Right cardiac atrium (tissue), 5 donors: Measurements from ENCODE around the gene IAH1. TPM values are rescaled to one million over a fixed set of nuclear protein-coding genes. Genes with fewer than 3 reads are reported as not detected.

ENCODE experiments used
- ATAC-seq, 2 donors: fragments of 200-7000 bp; cut with Tn5 transposase; one replicate each; pipeline versions ENCODE4 v1.8.0 to v1.9.1; 2020; ENCODE audit warnings: moderate library complexity in 2 of 2, mild to moderate bottlenecking in 1 of 2
- DNase-seq, 3 donors: peaks; one replicate each; pipeline ENCODE4 v3.0.0-alpha.2; 2020
- H3K27ac ChIP-seq: one replicate; pipeline ENCODE4 v1.5.1; 2013; ENCODE audit warnings: mild to moderate bottlenecking, low read length, control low read depth, moderate library complexity
- H3K27me3 ChIP-seq: one replicate; pipeline ENCODE4 v1.6.1; 2013; ENCODE audit not compliant: control insufficient read depth, insufficient read depth
- H3K4me1 ChIP-seq: one replicate; pipeline ENCODE4 v1.6.1; 2013; ENCODE audit warnings: low read length; ENCODE audit not compliant: control insufficient read depth, insufficient read depth
- H3K4me3 ChIP-seq: one replicate; pipeline ENCODE4 v1.5.1; 2013; ENCODE audit warnings: low read length, control low read depth
- H3K9me3 ChIP-seq: one replicate; pipeline ENCODE4 v1.6.1; 2013; ENCODE audit warnings: low read length; ENCODE audit not compliant: control insufficient read depth
- WGBS: extraction: QIAGEN DNeasy Blood & Tissue Kit; methylation state at CpG from one replicate; pipeline ENCODE4 v1.1.7; 2013; 5-methylcytosine and 5-hydroxymethylcytosine counted together
- intact Hi-C, 4 donors: fragments of 100-400 bp; cut with DNase I; formaldehyde crosslinking; loops; one replicate each; pipeline versions ENCODE4 v1.11.0 to v1.14.0; 2022 to 2023
- polyA plus RNA-seq: library from polyadenylated mRNA; stranded (reverse); fragments of 200-250 nt; gene quantifications from one replicate; pipeline ENCODE4 v1.2.3, GENCODE V29; 2013
- total RNA-seq, 4 donors: library from RNA; stranded (reverse); fragmentation: NEBNext Ultra II Directional; extraction: Animal tissue kit (Norgen Biotek cat#: 25700); gene quantifications; one replicate each; pipeline ENCODE4 v1.2.1, GENCODE V29; 2021
- donor health status: healthy with polysubstance abuse.
- donor health status: DM: no; HTN: yes; CAD: no.
- donor health status: DM: no; HTN: no; CAD: no.
- donor health status: DM: no; HTN: yes; CAD: no; lungs with severe emphysema.
- donor health status: DM: yes; HTN: yes; CAD: no.

IAH1 gene
- total and polyA plus RNA-seq, 5 donors: 56.5 to 98.2 (median 68.0) TPM

DNA sequence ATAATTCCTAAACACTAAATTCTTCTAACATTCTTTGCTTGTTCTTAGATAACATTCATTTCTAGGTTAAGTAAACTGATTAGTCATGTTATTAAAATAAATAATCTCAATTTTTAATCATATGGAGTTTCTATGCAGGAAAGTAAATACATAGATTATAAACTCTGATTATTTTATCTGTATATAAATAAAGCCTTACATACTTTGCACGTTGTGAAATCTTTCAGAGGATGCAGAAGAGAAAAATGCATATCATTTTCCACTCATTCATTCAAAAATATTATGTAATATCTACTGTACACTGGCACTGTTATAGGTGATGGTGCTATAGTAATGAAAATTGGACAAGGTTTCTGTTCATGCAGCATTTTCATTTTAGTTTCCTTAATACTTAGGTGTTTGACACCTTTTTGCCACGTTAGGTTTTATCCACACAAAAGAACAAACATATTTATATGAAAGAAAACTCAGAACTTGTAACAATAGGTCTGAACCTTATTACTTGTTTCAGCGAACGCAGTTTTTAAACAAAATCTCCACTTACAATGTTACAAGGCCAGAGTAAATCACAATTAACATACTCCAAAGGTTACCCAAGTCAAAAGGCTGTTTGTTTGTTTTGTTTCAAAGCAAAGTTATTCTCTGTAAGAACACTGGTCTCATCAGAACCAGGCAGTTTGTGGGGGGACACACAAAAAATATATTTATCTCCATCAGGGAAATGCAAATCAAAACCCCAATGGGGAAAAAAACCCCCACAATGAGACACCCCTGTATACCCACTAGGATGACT, 53.8 kb downstream of the IAH1 start:
- 83% methylated on average over 4 of the region's 4 CpGs for WGBS
- H3K9me3 ChIP-seq: no peaks in the 10 kb centered on the region
- intact Hi-C loops: no loop called here
- H3K27me3 ChIP-seq: no peaks in the 10 kb centered on the region
- ATAC-seq: no peak
- no peak for DNase-seq
- H3K4me3 ChIP-seq: no peak overlapping the region
- H3K4me1 ChIP-seq: no peaks in the 10 kb centered on the region
- H3K27ac ChIP-seq: no peak overlapping the region

DNA sequence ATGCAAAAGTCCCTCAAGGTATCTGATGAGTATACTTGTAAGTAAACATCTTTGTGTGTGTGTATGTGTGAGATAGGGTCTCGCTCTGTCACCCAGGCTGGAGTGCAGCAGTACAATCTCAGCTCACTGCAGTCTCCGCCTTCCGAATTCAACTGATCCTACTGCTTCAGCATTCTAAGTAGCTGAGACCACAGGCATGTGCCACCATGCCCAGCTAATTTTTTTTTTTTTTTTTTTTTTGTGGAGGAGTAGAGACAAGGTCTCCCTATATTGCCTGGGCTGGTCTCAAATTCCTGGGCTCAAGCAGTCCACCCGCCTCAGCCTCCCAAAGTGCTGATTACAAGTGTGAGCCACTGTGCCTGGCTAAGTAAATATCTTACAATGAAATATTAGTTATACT, 58.1 kb downstream of the IAH1 start:
- WGBS: 96% methylated on average over 4 of the region's 4 CpGs

DNA sequence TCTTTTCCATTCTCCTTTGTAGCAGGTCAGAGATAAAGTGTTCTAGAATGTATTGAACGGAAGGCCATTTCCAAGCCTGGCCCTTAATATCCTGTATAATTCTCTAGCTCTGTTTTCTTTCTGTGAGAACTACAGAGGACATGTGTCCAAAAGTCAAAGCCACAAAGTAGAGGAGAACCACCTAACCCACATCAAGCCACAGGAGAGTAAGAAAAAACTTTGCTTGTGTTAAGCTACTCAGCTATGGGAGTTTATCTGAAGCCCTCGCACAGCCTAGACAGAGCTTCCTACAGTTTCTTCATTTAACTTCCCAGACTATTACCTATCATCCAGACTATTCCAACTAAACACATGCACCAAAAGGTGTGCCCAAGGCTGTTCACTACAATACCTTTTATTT, 59.3 kb downstream of the IAH1 start:
- 95% methylated on average over 2 of the region's 2 CpGs for WGBS

More for the DNA sequence above, 58.1 kb downstream of the IAH1 start:
- Histone ChIP-seq H3K4me3 (no peak overlapping the region), H3K9me3 (no peaks in the 10 kb centered on the region), H3K27ac (no peak overlapping the region), H3K27me3 (no peaks in the 10 kb centered on the region), H3K4me1 (no peaks in the 10 kb centered on the region)
- no peak for ATAC-seq
- DNase-seq: no peak
- intact Hi-C loops: no loop called here

DNA sequence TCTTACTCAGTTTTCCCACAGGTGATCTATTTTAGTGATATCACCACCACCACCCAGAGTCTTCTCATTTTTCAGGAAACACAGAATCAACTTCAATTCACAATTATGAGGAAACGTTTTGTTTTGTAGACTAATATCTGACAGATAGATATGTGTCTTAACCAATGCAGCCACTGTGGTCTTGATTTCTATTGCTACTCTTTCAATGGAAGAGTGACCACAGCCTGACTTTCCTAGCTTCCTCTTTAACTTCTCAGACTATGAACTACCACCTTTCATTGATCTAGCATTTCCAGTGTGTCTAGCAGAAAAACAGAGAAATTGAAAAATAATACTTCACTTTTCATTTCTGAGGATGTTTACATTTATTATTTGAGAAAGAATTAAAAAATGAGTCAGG, 60.8 kb downstream of the IAH1 start:
- intact Hi-C loops: no loop called here
- no peak overlapping the region for H3K27ac ChIP-seq

More for the DNA sequence above, 59.3 kb downstream of the IAH1 start:
- H3K9me3 ChIP-seq: no peaks in the 10 kb centered on the region
- no peak overlapping the region for H3K27ac ChIP-seq
- H3K4me1 ChIP-seq: no peaks in the 10 kb centered on the region
- no peak overlapping the region for H3K4me3 ChIP-seq
- no peaks in the 10 kb centered on the region for H3K27me3 ChIP-seq
- DNase-seq (no peak), ATAC-seq (no peak)
- intact Hi-C loops: no loop called here

DNA sequence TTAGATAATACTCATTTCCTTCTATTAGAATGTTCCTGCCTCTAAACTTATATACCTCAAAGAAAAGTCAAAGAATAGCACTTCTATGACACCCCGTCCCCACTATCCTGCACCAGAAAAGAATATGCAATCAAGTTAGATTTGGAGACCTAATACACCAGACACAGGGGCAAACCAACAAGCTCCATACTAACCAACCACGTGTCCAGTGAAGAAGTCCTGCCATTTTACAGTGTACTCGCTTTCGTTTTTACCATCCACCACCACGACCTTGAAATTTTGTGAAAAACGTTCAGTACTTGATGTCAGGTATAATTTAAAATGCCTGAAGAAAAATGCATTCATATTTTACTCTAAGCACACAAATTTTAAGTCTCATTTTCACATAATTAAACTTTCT, 62.2 kb downstream of the IAH1 start:
- DNase-seq: no peak
- no peak overlapping the region for H3K27ac ChIP-seq
- H3K27me3 ChIP-seq: no peaks in the 10 kb centered on the region
- H3K4me3 ChIP-seq: no peak overlapping the region
- 91% methylated on average over 6 of the region's 6 CpGs for WGBS
- H3K9me3 ChIP-seq: no peaks in the 10 kb centered on the region
- no peak for ATAC-seq
- intact Hi-C loops: no loop called here
- H3K4me1 ChIP-seq: no peaks in the 10 kb centered on the region

More for the DNA sequence above, 60.8 kb downstream of the IAH1 start:
- DNase-seq: no peak
- 55% methylated on average over 1 of the region's 1 CpG for WGBS
- no peaks in the 10 kb centered on the region for H3K9me3 ChIP-seq
- no peaks in the 10 kb centered on the region for H3K27me3 ChIP-seq
- H3K4me1 ChIP-seq: no peaks in the 10 kb centered on the region
- H3K4me3 ChIP-seq: no peak overlapping the region
- ATAC-seq: no peak

DNA sequence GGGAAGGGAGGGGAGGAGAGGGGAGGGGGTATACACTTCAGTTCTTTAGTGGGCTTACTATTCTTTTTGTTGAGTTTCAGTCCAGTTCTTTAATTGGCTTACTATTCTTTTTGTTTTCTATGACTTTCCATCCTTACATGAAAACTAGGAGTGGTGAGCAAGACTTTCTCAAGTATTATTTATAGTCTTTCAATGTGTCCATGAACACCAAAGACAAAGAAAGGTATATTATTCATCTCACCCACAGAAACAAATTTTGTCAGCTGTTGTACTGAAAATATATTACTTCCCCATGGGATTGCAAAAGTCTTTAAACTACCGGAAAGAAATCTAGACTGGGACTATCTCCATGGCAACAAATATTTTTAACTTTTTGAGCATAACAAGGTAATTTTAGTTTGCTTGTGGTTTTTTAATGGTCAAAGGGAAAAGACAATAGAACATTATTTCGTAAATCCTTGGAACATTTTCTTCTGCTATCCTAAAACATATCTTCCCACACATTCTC, 63.7 kb downstream of the IAH1 start:
- WGBS: 27% methylated on average over 2 of the region's 2 CpGs
- intact Hi-C loops: no loop called here
- DNase-seq: no peak

More for the DNA sequence above, 63.7 kb downstream of the IAH1 start:
- ATAC-seq: peak; percentile 28 to 57
- no peaks in the 10 kb centered on the region for H3K9me3 ChIP-seq
- no peak overlapping the region for H3K4me3 ChIP-seq
- no peaks in the 10 kb centered on the region for H3K4me1 ChIP-seq
- H3K27me3 ChIP-seq: no peaks in the 10 kb centered on the region
- H3K27ac ChIP-seq: no peak overlapping the region

Other genes starting within 250 kb of the IAH1 start
- 100 to 1,000 TPM in 1 of 4 donors, 10 to 100 TPM in 3; 80.5 to 137 (median 84.2) TPM for gene ITGB1BP1, start 51.0 kb upstream of the IAH1 start, total RNA-seq
- gene ITGB1BP1, start 51.0 kb upstream of the IAH1 start, polyA plus RNA-seq: 126 TPM
- 10 to 100 TPM; 14.1 to 19.7 (median 16.1) TPM for gene CPSF3, start 50.9 kb upstream of the IAH1 start, total RNA-seq
- 13.1 TPM for gene CPSF3, start 50.9 kb upstream of the IAH1 start, polyA plus RNA-seq
- 10 to 100 TPM; 14.1 to 23.1 (median 15.8) TPM for gene ADAM17, start 81.3 kb downstream of the IAH1 start, total RNA-seq
- 7.1 TPM for gene ADAM17, start 81.3 kb downstream of the IAH1 start, polyA plus RNA-seq
- 100 to 1,000 TPM; 154 to 201 (median 168) TPM for gene YWHAQ, start 156.4 kb downstream of the IAH1 start, total RNA-seq
- gene YWHAQ, start 156.4 kb downstream of the IAH1 start, polyA plus RNA-seq: 128 TPM